Left ventricle myocardium inferior (tissue), 1 donor: ENCODE data around the gene ROPN1L. TPM values are rescaled to one million over a fixed set of nuclear protein-coding genes. Genes with fewer than 3 reads are reported as not detected.

ENCODE experiments used
- DNase-seq: peaks from one replicate; pipeline ENCODE4 v3.0.0-alpha.2; 2020
- H3K27ac ChIP-seq: fragments of 200-600 bp; replicated peaks from 2 replicates; pipeline ENCODE4 v1.8.0; 2021
- H3K27me3 ChIP-seq: fragments of 200-600 bp; 2 replicates; pipeline ENCODE4 v1.8.0; 2021; ENCODE audit warnings: low read depth
- H3K36me3 ChIP-seq: fragments of 200-600 bp; 2 replicates; pipeline ENCODE4 v1.8.0; 2021
- H3K4me1 ChIP-seq: fragments of 200-600 bp; 2 replicates; pipeline ENCODE4 v1.8.0; 2021
- H3K4me3 ChIP-seq: fragments of 200-600 bp; 2 replicates; pipeline ENCODE4 v1.8.0; 2021; ENCODE audit warnings: mild to moderate bottlenecking, moderate library complexity
- H3K9me3 ChIP-seq: fragments of 200-600 bp; replicated peaks from 2 replicates; pipeline ENCODE4 v1.8.0; 2021
- intact Hi-C: fragments of 100-400 bp; cut with micrococcal nuclease; formaldehyde crosslinking; loops from one replicate; pipeline ENCODE4 v1.11.0; 2022
- total RNA-seq: library from RNA; stranded (reverse); fragmentation: NEBNext Ultra II Directional; extraction: Animal tissue kit (Norgen Biotek cat#: 25700); gene quantifications from one replicate; pipeline ENCODE4 v1.2.1, GENCODE V29; 2021
- TF ChIP-seq, protein P1 (sequence below): fragments of 200-600 bp; IDR thresholded peaks from 2 replicates; pipeline ENCODE4 v1.8.0; 2021; ENCODE audit warnings: antibody characterized with exemption, mild to moderate bottlenecking, borderline replicate concordance
- donor health status: DM: no; HTN: yes; CAD: no; lungs with severe emphysema.

The ROPN1L gene
- total RNA-seq, 1 donor from 2014 or later, result 0.38 TPM

DNA sequence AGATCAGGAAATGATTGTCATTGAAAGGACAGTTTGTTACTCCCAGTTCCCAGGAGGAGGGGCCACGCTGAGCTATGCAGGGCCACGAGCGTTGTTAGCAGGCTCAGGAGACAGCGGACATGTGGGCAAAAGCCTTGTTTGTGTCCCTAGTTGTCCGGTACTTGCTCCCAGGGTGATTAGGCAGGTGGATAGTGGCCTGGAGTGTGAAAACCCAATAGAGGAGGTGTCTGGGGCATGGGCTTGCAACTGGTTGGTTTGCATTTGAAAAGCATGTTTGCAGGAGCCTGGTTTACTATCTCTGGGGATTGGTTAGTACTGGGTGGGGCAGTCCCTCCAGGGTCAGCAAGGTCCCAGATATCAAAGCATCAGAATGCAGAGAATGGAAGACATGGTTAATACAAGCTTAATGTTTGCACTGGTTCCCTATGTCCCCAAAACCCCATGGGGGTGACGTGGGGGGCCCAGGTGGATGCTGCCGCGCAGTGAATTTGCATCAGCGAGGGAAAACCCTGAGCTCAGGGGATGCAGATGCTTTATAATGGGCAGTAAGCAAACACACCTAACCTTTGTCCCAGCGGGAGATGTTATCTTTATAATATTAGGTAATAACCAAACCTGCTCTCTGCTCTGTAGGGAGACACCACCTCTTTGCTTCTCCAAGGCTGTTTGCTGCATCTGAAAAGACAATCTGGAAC lies 39.7 kb downstream of the ROPN1L start:
- H3K4me1 ChIP-seq, result peaks cover 43% of the 10 kb centered on the region
- TF ChIP-seq, protein P1, sequence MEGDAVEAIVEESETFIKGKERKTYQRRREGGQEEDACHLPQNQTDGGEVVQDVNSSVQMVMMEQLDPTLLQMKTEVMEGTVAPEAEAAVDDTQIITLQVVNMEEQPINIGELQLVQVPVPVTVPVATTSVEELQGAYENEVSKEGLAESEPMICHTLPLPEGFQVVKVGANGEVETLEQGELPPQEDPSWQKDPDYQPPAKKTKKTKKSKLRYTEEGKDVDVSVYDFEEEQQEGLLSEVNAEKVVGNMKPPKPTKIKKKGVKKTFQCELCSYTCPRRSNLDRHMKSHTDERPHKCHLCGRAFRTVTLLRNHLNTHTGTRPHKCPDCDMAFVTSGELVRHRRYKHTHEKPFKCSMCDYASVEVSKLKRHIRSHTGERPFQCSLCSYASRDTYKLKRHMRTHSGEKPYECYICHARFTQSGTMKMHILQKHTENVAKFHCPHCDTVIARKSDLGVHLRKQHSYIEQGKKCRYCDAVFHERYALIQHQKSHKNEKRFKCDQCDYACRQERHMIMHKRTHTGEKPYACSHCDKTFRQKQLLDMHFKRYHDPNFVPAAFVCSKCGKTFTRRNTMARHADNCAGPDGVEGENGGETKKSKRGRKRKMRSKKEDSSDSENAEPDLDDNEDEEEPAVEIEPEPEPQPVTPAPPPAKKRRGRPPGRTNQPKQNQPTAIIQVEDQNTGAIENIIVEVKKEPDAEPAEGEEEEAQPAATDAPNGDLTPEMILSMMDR, result no peak
- no peaks in the 10 kb centered on the region for H3K27me3 ChIP-seq
- H3K27ac ChIP-seq, result peak overlapping the region; percentile 31
- H3K9me3 ChIP-seq, result no peaks in the 10 kb centered on the region
- no peak for DNase-seq
- H3K36me3 ChIP-seq, result no peaks in the 10 kb centered on the region
- intact Hi-C loops, result no loop called here
- no peak overlapping the region for H3K4me3 ChIP-seq

- TF ChIP-seq, protein P1, result no peak
- no peaks in the 10 kb centered on the region for H3K9me3 ChIP-seq
- H3K27me3 ChIP-seq, result no peaks in the 10 kb centered on the region
- no peak for DNase-seq
- no peak overlapping the region for H3K4me3 ChIP-seq
- H3K36me3 ChIP-seq, result no peaks in the 10 kb centered on the region
- peaks cover 58% of the 10 kb centered on the region for H3K4me1 ChIP-seq
- intact Hi-C loops, result no loop called here
- H3K27ac ChIP-seq, result no peak overlapping the region
Observed at GRCh38 chr5:10482791-10483530, 41.3 kb downstream of the ROPN1L start.

GRCh38 chr5:10484774-10485141 lies 43.1 kb downstream of the ROPN1L start:
- intact Hi-C loops, result no loop called here

GRCh38 chr5:10485142-10485795 lies 43.6 kb downstream of the ROPN1L start:
- H3K9me3 ChIP-seq, result no peaks in the 10 kb centered on the region
- H3K36me3 ChIP-seq, result no peaks in the 10 kb centered on the region
- intact Hi-C loops, result no loop called here
- H3K27me3 ChIP-seq, result no peaks in the 10 kb centered on the region
- H3K4me1 ChIP-seq, result peaks cover 63% of the 10 kb centered on the region
- peak; percentile 65 for DNase-seq
- no peak overlapping the region for H3K4me3 ChIP-seq
- H3K27ac ChIP-seq, result peak overlapping the region; percentile 80
- TF ChIP-seq, protein P1, result no peak

More at GRCh38 chr5:10484774-10485141, 43.1 kb downstream of the ROPN1L start:
- Histone ChIP-seq H3K27ac (peak overlapping the region; percentile 80), H3K9me3 (no peaks in the 10 kb centered on the region), H3K27me3 (no peaks in the 10 kb centered on the region), H3K4me3 (no peak overlapping the region), H3K4me1 (peaks cover 63% of the 10 kb centered on the region), H3K36me3 (no peaks in the 10 kb centered on the region)
- TF ChIP-seq, protein P1, result no peak
- DNase-seq, result no peak

DNA sequence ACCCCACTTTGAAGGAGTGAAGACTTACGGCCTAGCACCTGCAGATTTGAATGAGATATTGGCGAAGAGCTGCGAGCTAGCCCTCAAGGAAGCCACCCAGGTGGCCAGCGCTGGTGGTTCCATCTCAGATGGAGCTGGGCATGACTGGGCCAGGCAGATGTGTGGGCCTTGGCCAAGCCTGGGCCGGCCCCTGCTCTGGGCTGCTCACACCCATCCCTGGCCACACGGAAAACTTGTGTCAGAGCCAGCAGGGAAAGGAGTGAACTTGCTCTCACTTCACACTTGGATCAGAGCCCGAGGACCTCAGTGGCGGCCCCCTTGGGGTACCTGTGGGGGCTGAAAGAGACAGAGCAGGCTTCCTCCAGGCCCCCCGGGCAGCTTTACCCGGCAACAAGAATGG lies 44.2 kb downstream of the ROPN1L start:
- H3K27ac ChIP-seq, result peak overlapping the region; percentile 80
- DNase-seq, result no peak
- TF ChIP-seq, protein P1, result no peak
- H3K4me1 ChIP-seq, result peaks cover 58% of the 10 kb centered on the region
- no peaks in the 10 kb centered on the region for H3K9me3 ChIP-seq
- intact Hi-C loops, result no loop called here
- H3K4me3 ChIP-seq, result no peak overlapping the region
- no peaks in the 10 kb centered on the region for H3K27me3 ChIP-seq
- H3K36me3 ChIP-seq, result no peaks in the 10 kb centered on the region
